ENCODE results near the gene SESN1. TPM values are rescaled to one million over a fixed set of nuclear protein-coding genes. Genes with fewer than 3 reads are reported as not detected.

The SESN1 gene
- total RNA-seq, 4 donors from 2014 or later: 32.3 to 104 (median 70.7) TPM

DNA sequence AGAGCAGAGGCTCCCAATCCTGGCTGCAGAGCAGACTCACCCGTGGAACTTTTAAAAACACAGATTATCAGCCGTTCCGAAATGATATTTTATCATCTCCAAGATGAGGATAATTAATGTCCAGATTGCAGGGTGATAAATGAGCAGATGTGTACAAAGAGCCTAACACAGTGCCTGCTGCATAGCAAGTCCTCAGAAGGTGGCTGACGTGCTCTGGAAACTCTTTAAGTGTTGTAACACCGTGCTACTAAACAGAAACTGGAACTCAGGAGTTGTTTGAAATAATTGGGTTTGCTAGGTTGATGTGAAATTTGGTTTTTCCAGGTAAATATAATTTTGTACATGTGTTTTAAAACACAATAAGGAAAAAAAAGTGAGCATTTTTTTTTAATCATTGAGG lies 128.4 kb downstream of the SESN1 start:
- intact Hi-C loops (cut with DNase I; ENCODE audit: low total_unique reads): no loop called here
- no peaks in the 10 kb centered on the region for H3K4me1 ChIP-seq
- no peak overlapping the region for H3K27ac ChIP-seq
- H3K27me3 ChIP-seq: no peaks in the 10 kb centered on the region
- no peak overlapping the region for H3K4me3 ChIP-seq
- no peaks in the 10 kb centered on the region for H3K9me3 ChIP-seq
- TF ChIP-seq POLR2A (IDR thresholded peaks at IDR 0.05): no peak
- TF ChIP-seq, protein P1, sequence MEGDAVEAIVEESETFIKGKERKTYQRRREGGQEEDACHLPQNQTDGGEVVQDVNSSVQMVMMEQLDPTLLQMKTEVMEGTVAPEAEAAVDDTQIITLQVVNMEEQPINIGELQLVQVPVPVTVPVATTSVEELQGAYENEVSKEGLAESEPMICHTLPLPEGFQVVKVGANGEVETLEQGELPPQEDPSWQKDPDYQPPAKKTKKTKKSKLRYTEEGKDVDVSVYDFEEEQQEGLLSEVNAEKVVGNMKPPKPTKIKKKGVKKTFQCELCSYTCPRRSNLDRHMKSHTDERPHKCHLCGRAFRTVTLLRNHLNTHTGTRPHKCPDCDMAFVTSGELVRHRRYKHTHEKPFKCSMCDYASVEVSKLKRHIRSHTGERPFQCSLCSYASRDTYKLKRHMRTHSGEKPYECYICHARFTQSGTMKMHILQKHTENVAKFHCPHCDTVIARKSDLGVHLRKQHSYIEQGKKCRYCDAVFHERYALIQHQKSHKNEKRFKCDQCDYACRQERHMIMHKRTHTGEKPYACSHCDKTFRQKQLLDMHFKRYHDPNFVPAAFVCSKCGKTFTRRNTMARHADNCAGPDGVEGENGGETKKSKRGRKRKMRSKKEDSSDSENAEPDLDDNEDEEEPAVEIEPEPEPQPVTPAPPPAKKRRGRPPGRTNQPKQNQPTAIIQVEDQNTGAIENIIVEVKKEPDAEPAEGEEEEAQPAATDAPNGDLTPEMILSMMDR (IDR thresholded peaks at IDR 0.05): no peak
- H3K36me3 ChIP-seq: no peaks in the 10 kb centered on the region
- DNase-seq: no peak

DNA sequence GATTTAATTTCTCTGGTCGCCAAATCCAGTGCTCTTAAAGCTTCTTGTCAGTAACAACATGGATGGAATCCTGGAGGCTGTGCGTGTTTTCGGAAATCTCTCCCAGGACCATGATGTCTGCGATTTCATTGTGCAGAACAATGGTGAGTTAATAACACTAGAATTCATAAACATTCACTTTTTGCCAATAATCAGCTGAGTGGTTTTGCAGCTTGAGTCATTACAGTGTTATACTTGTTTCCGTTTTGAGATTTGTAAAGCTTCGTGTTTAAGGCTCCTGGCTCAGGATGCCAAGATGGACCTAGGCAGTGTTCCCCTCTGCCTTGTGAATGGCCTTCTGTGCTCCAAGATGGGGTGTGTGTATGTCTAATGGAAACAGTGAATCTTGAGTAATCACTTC lies 132.7 kb downstream of the SESN1 start:
- no peak for DNase-seq
- no peak for TF ChIP-seq POLR2A (IDR thresholded peaks at IDR 0.05)
- TF ChIP-seq, protein P1 (IDR thresholded peaks at IDR 0.05): no peak
- H3K27me3 ChIP-seq: no peaks in the 10 kb centered on the region

DNA sequence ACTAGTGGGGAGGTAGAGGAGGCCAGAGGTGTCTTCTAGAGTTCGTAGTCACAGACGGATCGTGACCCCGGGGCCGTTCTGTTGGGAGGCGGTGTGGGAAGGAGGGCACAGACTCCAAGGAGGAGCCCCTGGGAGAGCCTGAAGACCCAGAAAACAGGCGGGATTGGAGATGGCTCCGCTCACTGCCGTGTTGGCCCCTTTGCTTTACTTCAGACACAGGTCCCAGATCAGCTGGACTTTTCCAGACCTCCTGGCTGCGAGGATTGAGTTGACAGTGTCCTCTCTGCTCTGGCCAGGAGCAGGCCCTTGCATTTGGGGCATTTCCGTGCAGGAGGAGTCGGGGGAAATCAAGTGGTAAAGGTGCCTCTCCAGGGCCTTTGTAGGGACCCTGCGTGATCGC lies 133.6 kb downstream of the SESN1 start:
- Histone ChIP-seq H3K27me3 (no peaks in the 10 kb centered on the region), H3K27ac (peak overlapping the region in 1 of 2 donors; percentile 56), H3K36me3 (no peaks in the 10 kb centered on the region), H3K9me3 (no peaks in the 10 kb centered on the region), H3K4me3 (no peak overlapping the region), H3K4me1 (no peaks in the 10 kb centered on the region)
- intact Hi-C loops (cut with DNase I; ENCODE audit: low total_unique reads): no loop called here
- DNase-seq: no peak
- no peak for TF ChIP-seq POLR2A (IDR thresholded peaks at IDR 0.05)

More for the DNA sequence above, 132.7 kb downstream of the SESN1 start:
- Histone ChIP-seq H3K4me3 (no peak overlapping the region), H3K27ac (no peak overlapping the region), H3K9me3 (no peaks in the 10 kb centered on the region), H3K36me3 (no peaks in the 10 kb centered on the region), H3K4me1 (no peaks in the 10 kb centered on the region)
- intact Hi-C loops (cut with DNase I; ENCODE audit: low total_unique reads): no loop called here

DNA sequence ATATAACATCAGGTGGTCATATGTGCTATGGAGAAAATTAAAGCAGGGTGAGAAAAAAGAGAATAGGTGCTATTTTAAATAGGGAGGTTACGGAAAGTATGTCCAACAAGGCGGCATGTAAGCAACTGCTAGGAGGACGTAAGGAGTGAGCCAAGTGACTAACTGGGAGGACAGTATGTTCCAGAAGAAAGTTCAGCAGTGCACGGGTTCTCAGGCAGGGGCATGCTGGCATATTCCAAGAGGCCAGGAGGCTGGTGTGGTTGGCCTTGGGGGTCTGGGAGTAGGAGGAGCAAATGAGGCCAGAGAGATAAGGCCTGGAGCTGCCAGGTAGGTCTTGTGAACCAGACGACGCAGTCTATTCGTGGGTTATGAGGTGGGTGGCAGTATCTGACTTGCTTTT lies 134.0 kb downstream of the SESN1 start:
- H3K36me3 ChIP-seq: no peaks in the 10 kb centered on the region
- intact Hi-C loops (cut with DNase I; ENCODE audit: low total_unique reads): no loop called here
- H3K9me3 ChIP-seq: no peaks in the 10 kb centered on the region
- H3K27ac ChIP-seq: peak overlapping the region in 1 of 2 donors; percentile 56
- TF ChIP-seq, protein P1 (IDR thresholded peaks at IDR 0.05): no peak
- TF ChIP-seq POLR2A (IDR thresholded peaks at IDR 0.05): no peak
- no peaks in the 10 kb centered on the region for H3K27me3 ChIP-seq
- no peak overlapping the region for H3K4me3 ChIP-seq
- DNase-seq: no peak
- H3K4me1 ChIP-seq: no peaks in the 10 kb centered on the region

DNA sequence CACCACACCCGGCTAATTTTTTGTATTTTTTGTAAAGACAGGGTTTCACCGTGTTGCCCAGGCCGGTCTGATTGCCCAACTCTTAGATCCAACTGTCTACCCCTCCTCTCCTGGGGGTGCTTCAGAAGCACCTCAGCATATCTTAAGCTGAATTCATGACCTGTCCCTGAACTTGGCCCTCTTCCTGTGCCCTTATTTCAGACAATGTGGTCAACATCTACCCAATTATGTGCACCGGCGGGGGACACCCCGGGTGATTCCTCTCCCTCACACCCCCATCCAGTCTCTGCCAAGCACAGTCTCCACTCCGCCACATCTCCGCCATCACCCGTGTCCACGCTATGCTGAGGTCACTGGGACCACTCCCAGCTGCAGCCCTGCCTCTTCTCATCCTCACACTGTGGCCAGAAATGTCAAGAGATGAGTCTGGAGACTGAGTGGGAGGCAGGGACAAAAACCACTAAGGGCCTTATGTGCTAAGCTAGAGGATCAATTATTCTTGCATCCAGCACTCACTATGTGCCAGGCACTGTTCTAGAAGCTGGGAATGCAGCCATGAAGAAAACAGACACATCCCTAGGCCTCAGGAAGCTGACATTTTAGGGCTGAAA lies 134.6 kb downstream of the SESN1 start:
- Histone ChIP-seq H3K9me3 (no peaks in the 10 kb centered on the region), H3K36me3 (no peaks in the 10 kb centered on the region), H3K4me3 (no peak overlapping the region), H3K4me1 (no peaks in the 10 kb centered on the region), H3K27me3 (no peaks in the 10 kb centered on the region), H3K27ac (peak overlapping the region in 1 of 2 donors; percentile 56)
- DNase-seq: peak in 1 of 2 donors; percentile 31
- intact Hi-C loops (cut with DNase I; ENCODE audit: low total_unique reads): loop anchor here (10.0 kb wide), 1 partner anchor 45 kb away; no protein-coding TSS in a partner anchor
- no peak for TF ChIP-seq POLR2A (IDR thresholded peaks at IDR 0.05)
- TF ChIP-seq, protein P1 (IDR thresholded peaks at IDR 0.05): no peak
